ENCODE results near the gene ZNRF3.

DNA sequence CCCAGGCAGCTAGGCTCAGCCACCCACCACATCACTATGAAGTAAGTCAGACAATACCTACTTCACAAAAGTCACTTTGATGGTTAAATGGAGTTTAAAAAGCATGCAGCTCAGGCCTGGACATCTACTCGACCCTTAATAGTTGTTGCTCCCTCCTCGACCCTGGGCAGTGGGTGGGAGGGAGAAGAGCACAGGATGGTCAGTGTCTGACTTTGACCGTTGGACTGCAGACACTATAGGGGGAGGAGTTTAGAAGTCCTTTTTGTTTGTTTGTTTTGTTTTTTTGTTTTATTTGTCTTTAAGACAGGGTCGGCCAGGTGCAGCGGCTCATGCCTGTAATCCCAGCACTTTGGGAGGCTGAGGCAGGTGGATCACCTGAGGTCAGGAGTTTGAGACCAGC lies 44.4 kb upstream of the ZNRF3 start:
- TF ChIP-seq, protein P1, sequence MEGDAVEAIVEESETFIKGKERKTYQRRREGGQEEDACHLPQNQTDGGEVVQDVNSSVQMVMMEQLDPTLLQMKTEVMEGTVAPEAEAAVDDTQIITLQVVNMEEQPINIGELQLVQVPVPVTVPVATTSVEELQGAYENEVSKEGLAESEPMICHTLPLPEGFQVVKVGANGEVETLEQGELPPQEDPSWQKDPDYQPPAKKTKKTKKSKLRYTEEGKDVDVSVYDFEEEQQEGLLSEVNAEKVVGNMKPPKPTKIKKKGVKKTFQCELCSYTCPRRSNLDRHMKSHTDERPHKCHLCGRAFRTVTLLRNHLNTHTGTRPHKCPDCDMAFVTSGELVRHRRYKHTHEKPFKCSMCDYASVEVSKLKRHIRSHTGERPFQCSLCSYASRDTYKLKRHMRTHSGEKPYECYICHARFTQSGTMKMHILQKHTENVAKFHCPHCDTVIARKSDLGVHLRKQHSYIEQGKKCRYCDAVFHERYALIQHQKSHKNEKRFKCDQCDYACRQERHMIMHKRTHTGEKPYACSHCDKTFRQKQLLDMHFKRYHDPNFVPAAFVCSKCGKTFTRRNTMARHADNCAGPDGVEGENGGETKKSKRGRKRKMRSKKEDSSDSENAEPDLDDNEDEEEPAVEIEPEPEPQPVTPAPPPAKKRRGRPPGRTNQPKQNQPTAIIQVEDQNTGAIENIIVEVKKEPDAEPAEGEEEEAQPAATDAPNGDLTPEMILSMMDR (IDR thresholded peaks at IDR 0.05), result no peak
- no peak for TF ChIP-seq EZH2 (IDR thresholded peaks at IDR 0.05; ENCODE audit: borderline replicate concordance, insufficient read depth, low read depth, low read length, poor library complexity, severe bottlenecking)
